ENCODE measurements around the gene ODF2. TPM values are rescaled to one million over a fixed set of nuclear protein-coding genes. Genes with fewer than 3 reads are reported as not detected.

The ODF2 gene
- total RNA-seq, 2 donors from 2014 or later: 27.0 to 65.8 TPM

GRCh38 chr9:128469070-128469469 lies 13.3 kb downstream of the ODF2 start:
- intact Hi-C loops (cut with DNase I): no loop called here

GRCh38 chr9:128470560-128470959 lies 14.8 kb downstream of the ODF2 start:
- H3K4me1 ChIP-seq (replicated peaks): no peaks in the 10 kb centered on the region
- intact Hi-C loops (cut with DNase I): no loop called here
- DNase-seq (ENCODE audit: low spot score): no peak
- H3K36me3 ChIP-seq: no peaks in the 10 kb centered on the region
- H3K27me3 ChIP-seq (replicated peaks; ENCODE audit: insufficient read depth): no peaks in the 10 kb centered on the region
- 60% methylated on average over 5 of the region's 5 CpGs for WGBS
- H3K27ac ChIP-seq: no peak overlapping the region
- H3K4me3 ChIP-seq: no peak overlapping the region
- no peak for TF ChIP-seq CTCF (IDR thresholded peaks at IDR 0.05)
- TF ChIP-seq POLR2AphosphoS5 (IDR thresholded peaks at IDR 0.05): no peak
- TF ChIP-seq POLR2A (IDR thresholded peaks at IDR 0.05): no peak
- no peaks in the 10 kb centered on the region for H3K9me3 ChIP-seq

More at GRCh38 chr9:128469070-128469469, 13.3 kb downstream of the ODF2 start:
- TF ChIP-seq POLR2AphosphoS5 (IDR thresholded peaks at IDR 0.05) (no peak), POLR2A (IDR thresholded peaks at IDR 0.05) (no peak), CTCF (IDR thresholded peaks at IDR 0.05) (no peak)
- Histone ChIP-seq H3K27ac (no peak overlapping the region), H3K4me3 (no peak overlapping the region), H3K9me3 (no peaks in the 10 kb centered on the region), H3K36me3 (no peaks in the 10 kb centered on the region), H3K4me1 (replicated peaks) (no peaks in the 10 kb centered on the region), H3K27me3 (replicated peaks; ENCODE audit: insufficient read depth) (no peaks in the 10 kb centered on the region)
- no peak for DNase-seq (ENCODE audit: low spot score)
- WGBS: 86% methylated on average over 7 of the region's 7 CpGs

- H3K4me3 ChIP-seq: no peak overlapping the region
- no peaks in the 10 kb centered on the region for H3K4me1 ChIP-seq (replicated peaks)
- no peak overlapping the region for H3K27ac ChIP-seq
- intact Hi-C loops (cut with DNase I): no loop called here
- DNase-seq (ENCODE audit: low spot score): no peak
- no peaks in the 10 kb centered on the region for H3K36me3 ChIP-seq
- WGBS: 97% methylated on average over 5 of the region's 5 CpGs
- H3K27me3 ChIP-seq (replicated peaks; ENCODE audit: insufficient read depth): no peaks in the 10 kb centered on the region
- TF ChIP-seq POLR2AphosphoS5 (IDR thresholded peaks at IDR 0.05): no peak
- TF ChIP-seq CTCF (IDR thresholded peaks at IDR 0.05): no peak
- TF ChIP-seq POLR2A (IDR thresholded peaks at IDR 0.05): no peak
- H3K9me3 ChIP-seq: no peaks in the 10 kb centered on the region
These were observed 17.3 kb downstream of the ODF2 start for GRCh38 chr9:128473104-128473503.

- intact Hi-C loops (cut with DNase I): no loop called here
These were observed 20.1 kb downstream of the ODF2 start for GRCh38 chr9:128475867-128476266.

More at GRCh38 chr9:128475867-128476266, 20.1 kb downstream of the ODF2 start:
- Histone ChIP-seq H3K27ac (no peak overlapping the region), H3K27me3 (replicated peaks; ENCODE audit: insufficient read depth) (no peaks in the 10 kb centered on the region), H3K4me3 (no peak overlapping the region), H3K36me3 (no peaks in the 10 kb centered on the region), H3K9me3 (no peaks in the 10 kb centered on the region), H3K4me1 (replicated peaks) (no peaks in the 10 kb centered on the region)
- 99% methylated on average over 7 of the region's 7 CpGs for WGBS
- TF ChIP-seq CTCF (IDR thresholded peaks at IDR 0.05): no peak
- TF ChIP-seq POLR2AphosphoS5 (IDR thresholded peaks at IDR 0.05): no peak
- TF ChIP-seq POLR2A (IDR thresholded peaks at IDR 0.05): no peak
- DNase-seq (ENCODE audit: low spot score): no peak
